ENCODE data around the gene GPHB5.
"Not testable (repeated sequence)": the region's sequence is repeated elsewhere in the genome, so short reads cannot be mapped to it uniquely, and the experiment has no call there.

DNA sequence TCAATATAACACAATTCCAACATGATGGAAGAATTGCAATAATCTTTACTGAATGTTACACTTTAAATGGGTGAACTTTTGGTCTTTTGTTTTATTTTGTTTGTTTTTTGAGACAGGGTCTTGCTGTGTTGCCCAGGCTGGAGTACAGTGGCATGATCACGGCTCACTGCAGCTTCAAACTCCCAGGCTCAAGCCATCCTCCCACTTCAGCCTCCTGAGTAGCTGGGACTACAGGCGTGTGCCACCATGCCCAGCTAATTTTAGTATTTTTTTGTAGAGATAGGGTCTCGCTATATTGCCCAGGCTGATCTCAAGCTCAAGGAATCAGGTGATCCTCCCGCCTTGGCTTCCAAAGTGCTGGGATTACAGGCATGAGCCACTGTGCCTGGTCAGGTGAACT is 38.8 kb downstream of the GPHB5 start:
- TF ChIP-seq, protein P1, sequence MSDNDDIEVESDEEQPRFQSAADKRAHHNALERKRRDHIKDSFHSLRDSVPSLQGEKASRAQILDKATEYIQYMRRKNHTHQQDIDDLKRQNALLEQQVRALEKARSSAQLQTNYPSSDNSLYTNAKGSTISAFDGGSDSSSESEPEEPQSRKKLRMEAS (IDR thresholded peaks at IDR 0.05; ENCODE audit: low read depth, low read length) = not testable (repeated sequence)
- not testable (repeated sequence) for TF ChIP-seq CTCF (IDR thresholded peaks at IDR 0.05; ENCODE audit: low read depth, low read length); MYC (IDR thresholded peaks at IDR 0.05; ENCODE audit: low read depth, low read length); POLR2A (IDR thresholded peaks at IDR 0.05; ENCODE audit: extremely low read depth, insufficient read length)
